GM10248 (cell line): ENCODE measurements around the gene MTHFD2L.

Experiments used
- CTCF ChIA-PET: fragments of 300-600 bp; sonication (Branson Sonifier 250); formaldehyde crosslinking; extraction: SDS; loops from one replicate; lab custom pipeline; 2021; ENCODE audit warnings: antibody characterized with exemption; lab: Yijun Ruan, JAX
- POLR2A ChIA-PET: fragments of 350-650 bp; sonication (Branson Sonifier 250); formaldehyde crosslinking; extraction: SDS; loops from one replicate; lab custom pipeline; 2020; ENCODE audit warnings: antibody characterized with exemption; lab: Yijun Ruan, JAX
- DNase-seq: peaks from one replicate; pipeline ENCODE4 v3.0.0; 2012; ENCODE audit errors: extremely low spot score
- TF ChIP-seq, protein P1 (sequence below): IDR thresholded peaks from 2 replicates; pipeline ENCODE4 v1.5.1; 2012; ENCODE audit warnings: mild to moderate bottlenecking, low read depth; ENCODE audit errors: extremely low read depth, missing control alignments, control extremely low read depth

Gene MTHFD2L

DNA sequence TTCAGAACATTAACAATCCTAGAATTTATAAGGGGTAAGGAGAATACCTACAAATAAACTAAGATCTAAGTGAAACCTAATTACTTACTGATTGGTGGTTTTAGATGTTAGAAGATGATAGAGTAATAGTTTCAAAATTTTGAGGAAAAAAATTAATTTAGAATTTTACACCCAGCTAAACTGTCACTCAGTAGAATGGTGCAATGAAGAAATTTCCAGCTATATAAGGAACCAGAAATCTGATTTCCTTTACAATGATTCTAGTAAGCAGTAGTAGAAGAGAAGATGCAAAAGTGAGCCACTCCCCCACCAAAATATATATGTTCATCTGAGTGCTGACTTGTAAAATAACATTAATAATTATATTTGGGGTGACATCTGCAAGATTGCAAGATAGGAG, 95.0 kb downstream of the MTHFD2L start:
- TF ChIP-seq, protein P1, sequence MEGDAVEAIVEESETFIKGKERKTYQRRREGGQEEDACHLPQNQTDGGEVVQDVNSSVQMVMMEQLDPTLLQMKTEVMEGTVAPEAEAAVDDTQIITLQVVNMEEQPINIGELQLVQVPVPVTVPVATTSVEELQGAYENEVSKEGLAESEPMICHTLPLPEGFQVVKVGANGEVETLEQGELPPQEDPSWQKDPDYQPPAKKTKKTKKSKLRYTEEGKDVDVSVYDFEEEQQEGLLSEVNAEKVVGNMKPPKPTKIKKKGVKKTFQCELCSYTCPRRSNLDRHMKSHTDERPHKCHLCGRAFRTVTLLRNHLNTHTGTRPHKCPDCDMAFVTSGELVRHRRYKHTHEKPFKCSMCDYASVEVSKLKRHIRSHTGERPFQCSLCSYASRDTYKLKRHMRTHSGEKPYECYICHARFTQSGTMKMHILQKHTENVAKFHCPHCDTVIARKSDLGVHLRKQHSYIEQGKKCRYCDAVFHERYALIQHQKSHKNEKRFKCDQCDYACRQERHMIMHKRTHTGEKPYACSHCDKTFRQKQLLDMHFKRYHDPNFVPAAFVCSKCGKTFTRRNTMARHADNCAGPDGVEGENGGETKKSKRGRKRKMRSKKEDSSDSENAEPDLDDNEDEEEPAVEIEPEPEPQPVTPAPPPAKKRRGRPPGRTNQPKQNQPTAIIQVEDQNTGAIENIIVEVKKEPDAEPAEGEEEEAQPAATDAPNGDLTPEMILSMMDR = no peak
- POLR2A ChIA-PET = no interaction called here
- no peak for DNase-seq
- CTCF ChIA-PET = interaction anchor here (3.3 kb wide), 1 partner anchor 24 kb away, joined by 15 read pairs; no protein-coding TSS in a partner anchor

DNA sequence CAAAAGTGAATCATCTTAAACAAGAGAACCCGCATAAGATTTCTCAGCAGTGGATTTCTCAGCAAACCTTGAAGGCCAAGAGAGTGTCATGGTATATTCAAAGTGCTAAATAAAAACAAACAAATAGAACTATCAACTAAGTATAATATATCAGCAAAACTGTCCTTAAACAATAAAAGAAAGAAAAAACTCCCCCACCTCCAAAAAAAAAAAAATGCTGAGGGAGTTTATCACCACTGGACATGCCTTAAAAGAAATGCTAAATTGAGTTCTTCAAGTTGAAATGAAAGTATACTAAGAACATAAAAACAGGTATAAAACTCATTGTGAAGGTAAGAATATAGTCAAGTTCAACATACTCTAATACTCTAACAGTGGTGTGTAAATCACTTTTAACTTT, 96.5 kb downstream of the MTHFD2L start:
- ChIA-PET CTCF (no interaction called here), POLR2A (no interaction called here)
- TF ChIP-seq, protein P1 = no peak
- DNase-seq = no peak

DNA sequence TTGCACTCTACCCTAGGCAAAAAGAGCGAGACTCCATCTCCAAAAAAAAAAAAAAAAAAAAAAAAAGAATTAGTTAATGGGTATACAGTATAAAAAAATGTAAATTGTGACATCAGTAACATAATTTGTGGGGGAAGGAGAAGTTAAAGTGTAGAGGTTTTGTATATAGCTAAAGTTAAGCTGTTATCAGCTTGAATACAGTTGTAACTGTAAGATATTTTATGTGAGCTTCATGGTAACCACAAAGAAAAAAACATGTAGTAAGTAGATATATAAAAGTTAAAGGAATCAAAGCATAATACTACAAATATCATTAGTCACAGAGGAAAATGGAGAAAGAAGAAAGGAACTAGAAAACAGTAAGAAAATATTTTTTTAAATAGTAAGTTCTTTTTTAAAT, 97.2 kb downstream of the MTHFD2L start:
- DNase-seq = no peak
- TF ChIP-seq, protein P1 = no peak

DNA sequence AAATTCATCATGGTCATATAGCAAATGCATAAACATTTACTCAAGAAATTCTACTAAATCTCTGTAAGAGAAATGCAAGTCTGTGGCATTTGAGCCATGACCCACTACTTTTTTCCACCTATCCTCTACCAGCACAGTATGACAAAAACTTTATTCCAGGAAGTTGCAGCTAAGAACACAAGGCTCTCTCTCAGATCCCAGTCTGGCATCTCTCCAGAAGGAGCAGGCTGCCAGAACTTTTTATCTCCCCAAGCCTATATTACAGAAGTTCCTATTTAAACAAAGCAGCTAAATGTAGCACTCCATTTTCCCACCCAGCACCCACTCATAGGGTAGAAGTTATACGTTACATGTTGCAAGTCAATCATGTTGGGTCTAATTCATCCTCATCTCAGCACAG, 101.0 kb downstream of the MTHFD2L start:
- CTCF ChIA-PET = interaction anchor here (0.9 to 2.1 kb wide), 3 partner anchors 8 to 31 kb away, joined by 4 to 6 read pairs (median 6); no protein-coding TSS in a partner anchor
- POLR2A ChIA-PET = no interaction called here

More for the DNA sequence above, 97.2 kb downstream of the MTHFD2L start:
- CTCF ChIA-PET = interaction anchor here (1.3 kb wide), 2 partner anchors 11 to 27 kb away, joined by 4 read pairs; no protein-coding TSS in a partner anchor
- POLR2A ChIA-PET = no interaction called here

DNA sequence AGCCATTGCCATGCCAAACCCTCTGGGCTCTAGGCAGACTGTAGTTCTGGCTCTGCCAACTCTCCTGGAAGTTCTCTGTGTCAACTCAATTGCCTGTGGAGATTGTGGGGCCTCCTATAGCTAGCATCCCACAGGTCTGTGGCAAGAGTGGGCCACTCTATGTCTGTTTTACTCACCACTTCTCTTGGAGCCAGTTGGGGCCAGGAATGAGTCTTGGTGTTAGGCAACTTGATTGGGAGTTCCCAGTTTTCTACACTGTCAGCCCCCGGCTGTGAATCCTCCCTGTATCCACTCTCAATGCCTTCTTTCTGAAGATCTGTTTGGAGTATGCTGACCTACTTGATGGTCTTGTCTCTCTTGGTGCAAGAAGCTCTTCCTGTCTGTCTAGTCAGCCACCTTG, 102.1 kb downstream of the MTHFD2L start:
- ChIA-PET POLR2A (no interaction called here), CTCF (interaction anchor here (0.9 to 1.6 kb wide), 5 partner anchors 9 to 32 kb away, joined by 3 to 6 read pairs (median 3); no protein-coding TSS in a partner anchor)
- TF ChIP-seq, protein P1 = no peak
- DNase-seq = no peak

More for the DNA sequence above, 101.0 kb downstream of the MTHFD2L start:
- TF ChIP-seq, protein P1 = no peak
- no peak for DNase-seq

DNA sequence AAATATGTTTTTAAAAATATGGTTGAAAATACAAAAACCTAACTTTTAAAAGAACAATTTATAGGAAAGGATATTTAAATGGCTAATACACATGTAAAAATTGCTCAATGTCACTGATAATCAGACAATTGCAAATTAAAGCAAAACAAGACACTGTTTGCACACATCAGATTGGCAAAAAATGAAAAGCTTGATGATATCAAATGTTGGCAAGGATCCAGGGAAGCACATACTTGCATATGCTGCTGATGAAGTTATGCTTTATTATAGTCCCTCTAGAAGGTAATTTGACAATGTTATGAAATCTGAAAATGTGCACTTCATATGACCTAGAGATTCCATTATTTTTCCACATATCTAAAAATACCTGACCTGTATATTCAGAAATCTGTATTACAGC, 104.6 kb downstream of the MTHFD2L start:
- TF ChIP-seq, protein P1 = no peak
- no peak for DNase-seq
- POLR2A ChIA-PET = no interaction called here
- CTCF ChIA-PET = interaction anchor here (1.0 to 1.1 kb wide), 2 partner anchors 9 to 34 kb away, joined by 3 to 4 read pairs; no protein-coding TSS in a partner anchor

DNA sequence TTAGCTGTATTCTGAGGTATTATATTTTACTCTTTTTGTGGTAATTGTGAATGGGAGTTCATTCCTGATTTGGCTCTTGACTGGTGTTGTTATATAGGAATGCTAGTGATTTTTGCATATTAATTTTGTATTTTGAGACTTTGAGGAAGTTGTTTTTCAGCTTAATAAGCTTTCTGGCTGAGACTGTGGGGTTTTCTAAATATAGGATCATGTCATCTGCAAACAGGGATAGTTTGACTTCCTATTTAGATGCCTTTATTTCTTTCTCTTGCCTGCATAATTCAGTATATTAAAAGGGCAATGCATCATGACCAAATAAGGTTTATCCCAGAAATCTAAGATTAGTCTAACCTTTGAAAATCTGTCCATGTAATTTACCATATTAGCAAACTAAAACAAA, 105.6 kb downstream of the MTHFD2L start:
- ChIA-PET CTCF (no interaction called here), POLR2A (no interaction called here)
- DNase-seq = no peak
- TF ChIP-seq, protein P1 = no peak
